ENCODE measurements around the gene MYO10.

- TF ChIP-seq, protein P1, sequence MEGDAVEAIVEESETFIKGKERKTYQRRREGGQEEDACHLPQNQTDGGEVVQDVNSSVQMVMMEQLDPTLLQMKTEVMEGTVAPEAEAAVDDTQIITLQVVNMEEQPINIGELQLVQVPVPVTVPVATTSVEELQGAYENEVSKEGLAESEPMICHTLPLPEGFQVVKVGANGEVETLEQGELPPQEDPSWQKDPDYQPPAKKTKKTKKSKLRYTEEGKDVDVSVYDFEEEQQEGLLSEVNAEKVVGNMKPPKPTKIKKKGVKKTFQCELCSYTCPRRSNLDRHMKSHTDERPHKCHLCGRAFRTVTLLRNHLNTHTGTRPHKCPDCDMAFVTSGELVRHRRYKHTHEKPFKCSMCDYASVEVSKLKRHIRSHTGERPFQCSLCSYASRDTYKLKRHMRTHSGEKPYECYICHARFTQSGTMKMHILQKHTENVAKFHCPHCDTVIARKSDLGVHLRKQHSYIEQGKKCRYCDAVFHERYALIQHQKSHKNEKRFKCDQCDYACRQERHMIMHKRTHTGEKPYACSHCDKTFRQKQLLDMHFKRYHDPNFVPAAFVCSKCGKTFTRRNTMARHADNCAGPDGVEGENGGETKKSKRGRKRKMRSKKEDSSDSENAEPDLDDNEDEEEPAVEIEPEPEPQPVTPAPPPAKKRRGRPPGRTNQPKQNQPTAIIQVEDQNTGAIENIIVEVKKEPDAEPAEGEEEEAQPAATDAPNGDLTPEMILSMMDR (IDR thresholded peaks at IDR 0.05; ENCODE audit: extremely low read depth in 1 of 2, insufficient read depth in 1 of 2, low read depth in 1 of 2, low read length in 2 of 2): no peak
- TF ChIP-seq POLR2A (IDR thresholded peaks at IDR 0.05; ENCODE audit: low read depth, low read length) (no peak), MAX (IDR thresholded peaks at IDR 0.05; ENCODE audit: insufficient read depth, insufficient read length) (no peak)
Observed at GRCh38 chr5:16709691-16710433, 226.2 kb downstream of the MYO10 start.
